Left renal cortex interstitium (tissue), 4 donors: ENCODE measurements around the gene CYP39A1. TPM values are rescaled to one million over a fixed set of nuclear protein-coding genes. Genes with fewer than 3 reads are reported as not detected.
A peak's percentile ranks its signal among the peaks of the same experiment; 100 is the strongest.

Experiments used
- DNase-seq, 4 donors: peaks; one replicate each; pipeline ENCODE4 v3.0.0-alpha.2; 2013; ENCODE audit warnings: low read depth in 4 of 4, low spot score in 2 of 4, missing footprints in 1 of 4
- polyA plus RNA-seq, 4 donors: library from polyadenylated mRNA; unstranded; fragments of 120-200 nt; gene quantifications; one replicate each; pipeline ENCODE4 v1.2.1, GENCODE V29; 2013; ENCODE audit not compliant: insufficient read length in 4 of 4

Gene CYP39A1, protein sequence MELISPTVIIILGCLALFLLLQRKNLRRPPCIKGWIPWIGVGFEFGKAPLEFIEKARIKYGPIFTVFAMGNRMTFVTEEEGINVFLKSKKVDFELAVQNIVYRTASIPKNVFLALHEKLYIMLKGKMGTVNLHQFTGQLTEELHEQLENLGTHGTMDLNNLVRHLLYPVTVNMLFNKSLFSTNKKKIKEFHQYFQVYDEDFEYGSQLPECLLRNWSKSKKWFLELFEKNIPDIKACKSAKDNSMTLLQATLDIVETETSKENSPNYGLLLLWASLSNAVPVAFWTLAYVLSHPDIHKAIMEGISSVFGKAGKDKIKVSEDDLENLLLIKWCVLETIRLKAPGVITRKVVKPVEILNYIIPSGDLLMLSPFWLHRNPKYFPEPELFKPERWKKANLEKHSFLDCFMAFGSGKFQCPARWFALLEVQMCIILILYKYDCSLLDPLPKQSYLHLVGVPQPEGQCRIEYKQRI
- 1 to 10 TPM; 6.3 to 8.6 (median 7.5) TPM for polyA plus RNA-seq

DNA sequence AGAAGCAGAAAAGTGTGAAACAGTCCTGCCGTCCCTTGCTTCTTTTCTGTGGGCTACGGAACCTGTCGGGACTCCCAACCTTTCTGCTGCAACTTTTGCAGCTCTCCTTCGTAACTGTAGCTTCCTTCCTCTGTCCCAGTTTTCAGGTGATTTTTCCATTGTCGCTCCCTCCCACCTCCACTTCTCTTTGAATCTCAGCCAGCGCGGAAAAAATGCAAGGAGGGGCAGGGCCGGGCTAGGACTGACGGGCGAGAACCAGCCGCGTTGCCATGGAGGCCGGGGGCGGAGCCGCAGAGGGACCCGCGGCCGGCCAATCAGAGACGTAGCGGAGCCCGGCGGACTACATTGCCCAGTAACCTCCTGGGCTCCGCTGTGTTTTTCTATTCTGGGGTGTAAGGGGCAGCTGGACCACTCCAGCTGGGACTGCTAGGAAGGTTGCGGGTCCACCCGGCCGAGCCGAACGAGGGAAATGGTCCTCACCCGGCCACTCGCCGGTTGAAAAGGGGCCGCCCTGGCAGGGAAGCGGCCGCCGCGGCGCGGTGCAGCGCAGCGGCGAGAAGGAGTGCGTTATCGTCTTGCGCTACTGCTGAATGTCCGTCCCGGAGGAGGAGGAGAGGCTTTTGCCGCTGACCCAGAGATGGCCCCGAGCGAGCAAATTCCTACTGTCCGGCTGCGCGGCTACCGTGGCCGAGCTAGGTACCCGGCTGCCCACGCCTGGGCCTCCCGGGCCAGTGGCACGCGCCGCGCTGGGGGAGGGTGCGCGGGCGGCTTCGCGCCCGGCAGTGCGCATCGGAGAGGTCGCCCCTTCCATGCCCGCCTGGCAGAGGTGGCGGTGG lies at the start of gene CYP39A1, which contains the start of gene SLC25A27:
CYP39A1 (minus strand) TSS at position 216 of the 836 bp plus-strand sequence. CDS start 236 bp downstream, outside the sequence.
SLC25A27 (plus strand) TSS at position 373 of the 836 bp plus-strand sequence; CDS start at position 591, 218 bp downstream.
- peak; percentile 79 to 93 (median 85) for DNase-seq

- DNase-seq: no peak
Measured at GRCh38 chr6:46699970-46700369, 47.4 kb upstream of the CYP39A1 start.

- DNase-seq: no peak
Measured at GRCh38 chr6:46690911-46691451, 38.4 kb upstream of the CYP39A1 start.

DNA sequence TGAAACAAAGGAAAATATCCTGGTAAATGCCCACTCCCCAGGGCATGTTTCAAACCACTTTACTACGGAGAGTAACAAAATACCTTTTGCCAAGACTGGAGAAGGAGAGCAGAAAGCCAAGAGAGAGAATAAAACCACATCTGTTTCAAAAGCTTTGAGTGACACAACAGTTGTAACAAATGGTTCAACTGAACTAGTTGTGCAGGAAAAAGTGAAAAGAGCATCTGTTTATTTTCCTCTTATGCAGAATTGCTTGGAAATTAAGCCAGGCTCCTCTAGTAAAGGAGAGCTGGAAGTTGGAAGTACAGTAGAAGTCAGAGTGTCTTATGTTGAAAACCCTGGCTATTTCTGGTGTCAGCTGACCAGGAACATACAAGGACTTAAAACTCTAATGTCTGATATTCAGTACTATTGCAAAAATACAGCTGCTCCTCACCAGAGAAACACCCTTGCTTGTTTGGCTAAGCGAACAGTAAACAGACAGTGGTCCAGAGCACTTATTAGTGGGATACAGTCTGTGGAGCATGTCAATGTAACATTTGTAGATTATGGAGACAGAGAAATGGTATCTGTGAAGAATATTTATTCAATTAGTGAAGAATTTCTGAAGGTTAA lies 37.6 kb upstream of the CYP39A1 start:
- no peak for DNase-seq

DNA sequence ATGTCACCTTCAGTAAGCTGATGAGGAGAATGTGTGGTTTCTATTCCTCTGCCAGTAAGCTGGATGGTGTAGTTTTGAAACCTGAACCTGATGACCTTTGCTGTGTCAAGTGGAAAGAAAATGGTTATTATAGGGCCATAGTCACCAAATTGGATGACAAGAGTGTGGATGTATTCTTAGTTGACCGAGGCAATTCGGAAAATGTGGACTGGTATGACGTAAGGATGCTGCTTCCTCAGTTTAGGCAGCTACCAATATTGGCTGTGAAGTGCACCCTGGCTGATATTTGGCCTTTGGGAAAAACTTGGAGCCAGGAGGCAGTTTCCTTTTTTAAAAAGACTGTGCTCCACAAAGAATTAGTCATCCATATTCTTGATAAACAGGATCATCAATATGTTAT lies 37.0 kb upstream of the CYP39A1 start:
- no peak for DNase-seq

DNA sequence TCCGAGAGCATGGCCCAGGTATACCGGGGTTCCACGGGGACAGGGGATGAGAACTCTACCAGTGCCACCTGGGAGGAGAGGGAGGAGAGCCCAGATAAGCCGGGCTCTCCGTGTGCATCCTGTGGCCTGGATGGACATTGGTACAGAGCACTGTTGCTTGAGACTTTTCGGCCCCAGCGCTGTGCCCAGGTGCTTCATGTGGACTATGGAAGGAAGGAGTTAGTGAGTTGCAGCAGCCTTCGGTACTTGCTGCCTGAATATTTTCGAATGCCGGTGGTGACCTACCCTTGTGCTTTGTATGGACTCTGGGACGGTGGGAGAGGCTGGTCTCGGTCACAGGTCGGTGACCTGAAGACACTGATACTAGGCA lies 36.3 kb upstream of the CYP39A1 start:
- DNase-seq: no peak

DNA sequence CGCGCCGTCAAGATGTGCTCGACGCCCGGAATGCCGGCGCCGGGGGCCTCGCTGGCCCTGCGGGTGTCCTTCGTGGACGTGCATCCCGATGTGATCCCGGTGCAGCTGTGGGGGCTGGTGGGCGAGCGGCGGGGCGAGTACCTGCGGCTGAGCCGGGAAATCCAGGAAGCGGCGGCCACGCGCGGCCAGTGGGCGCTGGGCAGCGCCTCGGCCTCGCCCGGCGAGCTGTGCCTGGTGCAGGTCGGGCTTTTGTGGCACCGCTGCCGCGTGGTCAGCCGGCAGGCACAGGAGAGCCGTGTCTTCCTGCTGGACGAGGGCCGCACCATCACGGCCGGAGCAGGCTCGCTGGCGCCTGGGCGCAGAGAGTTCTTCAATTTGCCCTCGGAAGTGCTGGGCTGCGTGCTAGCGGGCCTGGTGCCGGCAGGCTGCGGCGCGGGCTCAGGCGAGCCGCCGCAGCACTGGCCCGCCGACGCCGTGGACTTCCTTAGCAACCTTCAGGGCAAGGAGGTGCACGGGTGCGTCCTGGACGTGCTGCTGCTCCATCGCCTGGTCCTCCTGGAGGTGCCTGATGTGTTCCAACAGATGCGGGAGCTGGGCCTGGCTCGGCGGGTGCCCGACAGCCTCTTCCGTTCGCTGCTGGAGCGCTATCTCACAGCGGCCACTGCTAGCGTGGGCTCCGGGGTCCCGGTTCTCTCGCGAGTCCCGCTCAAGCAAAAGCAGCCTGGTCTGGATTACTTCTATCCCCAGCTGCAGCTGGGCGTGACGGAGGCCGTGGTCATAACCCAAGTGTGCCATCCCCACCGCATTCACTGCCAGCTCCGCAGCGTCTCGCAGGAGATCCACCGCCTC lies 35.7 kb upstream of the CYP39A1 start:
- DNase-seq: no peak

- no peak for DNase-seq
Measured at GRCh38 chr6:46687619-46688097, 35.0 kb upstream of the CYP39A1 start, which contains the start of gene TDRD6. TSS of gene TDRD6 (plus strand) at chr6:46687885. CDS start at chr6:46688129, 244 bp downstream.

DNA sequence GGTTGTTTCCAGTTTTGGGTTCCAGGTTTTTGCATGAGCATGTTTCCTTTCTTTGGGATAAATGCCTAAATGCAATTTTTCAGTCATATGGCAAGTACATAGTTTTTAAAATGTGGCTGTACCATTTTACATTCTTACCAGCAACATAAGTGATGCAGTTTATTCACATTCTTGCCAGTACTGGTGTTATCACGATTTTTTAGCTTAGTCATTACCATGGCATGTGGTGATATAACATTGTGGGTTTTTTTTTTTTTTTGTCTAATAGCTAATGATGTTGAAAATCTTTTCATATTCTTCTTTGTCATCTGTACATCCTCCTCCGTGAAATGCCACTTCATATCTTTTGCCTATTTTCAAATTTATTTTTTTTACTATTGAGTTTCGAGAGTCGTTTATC lies 32.2 kb upstream of the CYP39A1 start:
- DNase-seq: no peak

GRCh38 chr6:46677314-46677654 lies 24.7 kb upstream of the CYP39A1 start:
- DNase-seq: no peak

GRCh38 chr6:46676604-46677313 lies 24.1 kb upstream of the CYP39A1 start:
- no peak for DNase-seq

GRCh38 chr6:46674410-46674809 lies 21.8 kb upstream of the CYP39A1 start:
- DNase-seq: no peak

DNA sequence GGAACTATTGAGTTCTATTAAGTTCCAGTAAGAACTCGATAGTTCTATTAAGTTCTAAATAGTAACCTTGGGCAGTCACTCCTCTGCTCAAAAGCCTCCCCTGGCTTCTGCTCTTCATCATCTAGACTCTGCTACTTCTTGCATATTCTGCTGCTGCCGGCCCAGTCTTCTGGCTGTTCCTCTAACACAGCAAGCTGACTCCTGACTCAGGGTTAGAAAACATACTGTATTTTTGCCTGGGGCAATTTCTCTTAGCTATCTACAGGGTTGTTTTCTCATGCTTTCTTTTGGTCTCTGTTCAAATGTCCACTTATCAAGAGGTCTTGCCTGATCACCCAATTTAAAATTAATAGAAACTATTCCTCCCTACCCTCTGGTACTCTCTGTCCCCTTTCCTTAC lies 14.8 kb upstream of the CYP39A1 start:
- DNase-seq: no peak

GRCh38 chr6:46661483-46661882 lies 8.9 kb upstream of the CYP39A1 start:
- DNase-seq: no peak

DNA sequence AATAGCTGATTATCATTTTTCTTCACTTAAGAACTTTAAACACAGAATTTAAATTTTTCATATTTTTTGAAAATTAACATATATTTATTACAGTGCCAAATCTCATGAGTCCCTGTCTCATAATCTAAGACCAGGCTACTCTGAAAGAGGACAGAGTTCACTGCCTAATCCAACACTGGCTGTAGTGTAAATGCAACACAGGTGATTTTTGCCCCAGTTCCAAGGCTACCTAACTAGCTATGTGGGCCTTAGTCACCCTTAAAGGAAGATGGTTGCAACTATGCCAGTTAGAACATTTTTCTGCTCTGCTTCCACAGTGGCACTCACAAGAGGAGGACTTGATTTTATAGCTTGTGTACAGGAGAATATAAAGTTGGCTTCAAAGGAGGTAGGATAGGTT lies 5.0 kb upstream of the CYP39A1 start:
- DNase-seq: no peak

GRCh38 chr6:46655803-46656202 lies 3.2 kb upstream of the CYP39A1 start:
- DNase-seq: no peak

DNA sequence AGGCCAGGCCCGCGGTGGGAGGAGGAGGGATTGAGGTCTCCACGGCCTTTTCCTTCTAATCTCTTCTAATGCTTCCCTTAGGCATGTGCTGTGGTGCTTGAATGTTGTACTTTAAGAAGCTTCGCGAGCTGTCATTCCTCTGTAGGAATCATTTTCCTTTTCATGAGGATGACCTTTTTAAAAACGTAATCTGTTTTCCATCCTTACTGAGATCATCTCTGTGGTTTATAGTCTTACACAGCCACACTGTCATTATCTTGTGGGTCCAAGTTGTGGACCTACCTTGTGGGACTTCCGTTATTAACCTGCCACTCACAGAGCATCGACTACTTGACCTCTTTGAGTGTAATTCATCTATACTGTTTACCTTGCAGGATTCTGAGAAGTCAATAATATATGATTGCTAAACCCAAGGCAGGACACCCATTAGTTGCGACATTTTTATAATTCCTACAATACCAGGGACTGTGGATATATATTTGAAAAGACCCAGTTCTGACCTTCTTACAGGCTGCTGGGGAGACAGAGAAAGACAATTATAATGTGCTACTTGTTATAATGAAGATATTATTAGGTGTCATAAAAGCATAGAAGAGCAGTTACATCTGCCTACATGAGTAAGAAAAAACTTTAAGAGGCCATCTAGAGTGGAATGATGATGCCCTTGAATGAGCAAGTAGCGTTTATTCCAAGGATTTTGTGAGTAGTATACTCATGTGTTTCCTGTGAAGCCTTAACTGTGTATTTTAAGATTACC lies 999 bp upstream of the CYP39A1 start:
- peak in 1 of 4 donors; percentile 13 for DNase-seq

DNA sequence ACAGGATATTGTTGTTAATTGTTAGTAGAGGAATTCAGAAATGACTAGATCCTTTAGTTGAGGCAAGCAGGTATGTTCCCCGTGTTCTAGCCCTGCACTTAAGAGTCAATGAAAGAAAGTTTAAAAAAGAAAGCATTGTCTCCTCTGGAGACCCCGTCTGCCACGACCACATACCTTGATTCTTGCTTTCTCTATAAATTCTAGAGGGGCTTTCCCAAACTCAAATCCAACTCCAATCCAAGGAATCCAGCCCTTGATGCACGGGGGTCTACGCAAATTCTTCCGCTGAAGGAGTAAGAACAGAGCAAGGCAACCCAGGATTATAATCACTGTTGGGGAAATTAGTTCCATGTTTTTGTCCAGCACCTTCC lies 401 bp downstream of the CYP39A1 start:
- peak in 2 of 4 donors; percentile 30 to 41 for DNase-seq
